HepG2 (cell line): Measurements from ENCODE around the gene NOP14. TPM values are rescaled to one million over a fixed set of nuclear protein-coding genes. Genes with fewer than 3 reads are reported as not detected.

Experiments used
- REST ChIP-seq, 2 experiments: IDR thresholded peaks; 2 replicates each; pipeline ENCODE4 v1.6.1; 2011 to 2012; ENCODE audit warnings: low read length in 2 of 2, borderline replicate concordance in 1 of 2, low read depth in 1 of 2, mild to moderate bottlenecking in 1 of 2, moderate library complexity in 1 of 2
- SP4 ChIP-seq: sonication (generic); formaldehyde crosslinking; IDR thresholded peaks from 2 replicates; pipeline ENCODE4 v1.8.1; 2023; ENCODE audit warnings: mild to moderate bottlenecking, missing genetic modification reagents
- ZFP37 ChIP-seq: sonication (generic); formaldehyde crosslinking; IDR thresholded peaks from 2 replicates; pipeline ENCODE4 v1.4.0; 2020; ENCODE audit warnings: missing genetic modification reagents, borderline replicate concordance
- ZNF121 ChIP-seq: sonication (generic); formaldehyde crosslinking; IDR thresholded peaks from 2 replicates; pipeline ENCODE4 v1.5.0; 2020; ENCODE audit warnings: mild to moderate bottlenecking, missing genetic modification reagents
- ZNF253 ChIP-seq: sonication (generic); formaldehyde crosslinking; IDR thresholded peaks from 2 replicates; pipeline ENCODE4 v1.8.0; 2022; ENCODE audit warnings: mild to moderate bottlenecking, missing genetic modification reagents, borderline replicate concordance
- ZNF263 ChIP-seq: sonication (generic); formaldehyde crosslinking; IDR thresholded peaks from 2 replicates; pipeline ENCODE4 v1.4.0; 2020; ENCODE audit warnings: missing genetic modification reagents
- polyA plus RNA-seq, 8 experiments: library from polyadenylated mRNA; depleted of rRNA in 3 of 8; stranded (reverse) in 7 of 8; unstranded in 1 of 8; fragments of >200 nt; fragmentation: Illumina TruSeq in 4 of 8; extraction: Trizol in 4 of 8; gene quantifications; 2 replicates each; pipeline versions ENCODE4 v1.2.1 to v1.2.3, GENCODE V29; 2011 to 2016; ENCODE audit warnings: low read depth in 4 of 8, missing spikeins in 1 of 8, mixed read lengths in 1 of 8; ENCODE audit not compliant: insufficient read depth in 1 of 8
- total RNA-seq, 5 experiments: library from RNA; depleted of rRNA; stranded (reverse); fragments of >200 nt; fragmentation: Illumina TruSeq; extraction: Trizol; gene quantifications; 2 replicates each; pipeline ENCODE4 v1.2.3, GENCODE V29; 2016; ENCODE audit warnings: low read depth in 1 of 5
- TF ChIP-seq, protein P1 (sequence below): sonication (generic); formaldehyde crosslinking; IDR thresholded peaks from 2 replicates; pipeline ENCODE4 v1.8.1; 2022; ENCODE audit warnings: low read depth, mild to moderate bottlenecking, missing genetic modification reagents

The NOP14 gene
- total and polyA plus RNA-seq, 2 of the 13 experiments (the other 11 are each of a cell fraction or from before 2014, with no cell fraction given) = 6.9 to 47.9 TPM

DNA sequence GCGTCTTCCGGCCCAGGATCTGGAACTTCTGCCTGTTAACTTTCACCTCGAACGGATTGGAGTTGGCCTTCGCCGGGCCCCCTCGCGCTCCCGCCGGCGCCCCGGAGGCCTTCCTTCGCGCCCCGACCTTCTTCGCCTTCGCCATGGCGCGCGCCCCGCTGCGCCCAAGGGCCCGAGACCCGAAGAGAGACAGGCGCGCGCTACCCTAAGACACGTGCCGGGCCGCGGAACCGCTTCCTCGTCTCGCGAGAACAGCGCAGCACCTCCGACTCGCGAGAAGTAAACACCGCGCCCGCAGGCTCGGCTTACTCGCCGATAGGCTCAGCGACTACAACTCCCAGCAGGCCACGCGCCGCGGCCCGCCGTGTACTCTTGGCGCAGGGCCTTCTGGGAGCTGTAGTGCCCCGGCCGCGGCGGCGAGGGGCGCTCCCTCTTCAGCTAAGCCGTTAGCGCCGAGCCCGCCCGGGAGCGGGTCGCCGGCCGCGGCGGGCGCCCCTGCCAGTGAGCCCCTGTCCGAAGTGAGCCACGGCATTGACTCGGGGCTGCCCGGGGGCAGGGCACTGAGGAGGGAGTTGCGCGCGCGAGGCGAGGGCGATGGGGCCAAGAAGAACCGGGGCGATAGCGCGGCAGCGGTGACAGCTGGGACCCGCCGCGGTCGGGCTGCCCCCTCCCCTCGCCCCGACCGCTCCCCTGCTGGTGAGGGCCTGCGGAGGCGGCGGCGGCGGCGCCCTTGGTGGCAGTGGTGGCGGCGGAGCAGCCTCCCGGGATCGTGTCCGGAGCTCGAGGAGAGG, at the start of gene NOP14, which contains the start of gene GRK4 (continued):
- TF ChIP-seq ZNF121 (peak; percentile 79; the same call in 1 of the 2 replicates), ZNF263 (0 out of 2 replicates have a peak, but pooled peaks have one; percentile 28), ZFP37 (CRISPR knock-in tag) (0 out of 2 replicates have a peak, but pooled peaks have one; percentile 5), ZNF253 (CRISPR knock-in tag) (peak; percentile 94), REST (IDR thresholded peaks at IDR 0.05; ENCODE audit: borderline replicate concordance in 1 of 2, low read depth in 1 of 2, low read length in 2 of 2) (no peak), SP4 (CRISPR knock-in tag) (peak; percentile 74; the same call in 1 of the 2 replicates)
- TF ChIP-seq, protein P1, sequence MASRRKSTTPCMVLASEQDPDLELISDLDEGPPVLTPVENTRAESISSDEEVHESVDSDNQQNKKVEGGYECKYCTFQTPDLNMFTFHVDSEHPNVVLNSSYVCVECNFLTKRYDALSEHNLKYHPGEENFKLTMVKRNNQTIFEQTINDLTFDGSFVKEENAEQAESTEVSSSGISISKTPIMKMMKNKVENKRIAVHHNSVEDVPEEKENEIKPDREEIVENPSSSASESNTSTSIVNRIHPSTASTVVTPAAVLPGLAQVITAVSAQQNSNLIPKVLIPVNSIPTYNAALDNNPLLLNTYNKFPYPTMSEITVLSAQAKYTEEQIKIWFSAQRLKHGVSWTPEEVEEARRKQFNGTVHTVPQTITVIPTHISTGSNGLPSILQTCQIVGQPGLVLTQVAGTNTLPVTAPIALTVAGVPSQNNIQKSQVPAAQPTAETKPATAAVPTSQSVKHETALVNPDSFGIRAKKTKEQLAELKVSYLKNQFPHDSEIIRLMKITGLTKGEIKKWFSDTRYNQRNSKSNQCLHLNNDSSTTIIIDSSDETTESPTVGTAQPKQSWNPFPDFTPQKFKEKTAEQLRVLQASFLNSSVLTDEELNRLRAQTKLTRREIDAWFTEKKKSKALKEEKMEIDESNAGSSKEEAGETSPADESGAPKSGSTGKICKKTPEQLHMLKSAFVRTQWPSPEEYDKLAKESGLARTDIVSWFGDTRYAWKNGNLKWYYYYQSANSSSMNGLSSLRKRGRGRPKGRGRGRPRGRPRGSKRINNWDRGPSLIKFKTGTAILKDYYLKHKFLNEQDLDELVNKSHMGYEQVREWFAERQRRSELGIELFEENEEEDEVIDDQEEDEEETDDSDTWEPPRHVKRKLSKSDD (CRISPR knock-in tag) = peak; percentile 73; the same call in 1 of the 2 replicates
